Stimulated activated CD4-positive, alpha-beta T cell treated with anti-CD3 and anti-CD28 coated beads, Interleukin-4, amount 100 ng/mL, for 1 hour (primary cell): Measurements from ENCODE around the gene TSGA10.
"Not testable (repeated sequence)": the region's sequence is repeated elsewhere in the genome, so short reads cannot be mapped to it uniquely, and the experiment has no call there.

ENCODE experiments used
- DNase-seq: peaks from one replicate; pipeline ENCODE4 v3.0.0-alpha.2; 2020

Gene TSGA10

GRCh38 chr2:99154643-99155536 is at the start of gene TSGA10, which contains the start of gene LIPT1:
Gene TSGA10, minus strand, starts transcription at chr2:99154942. Its CDS starts 45,503 bp downstream, at chr2:99109439.
Gene LIPT1, plus strand, starts transcription at chr2:99154967. Its CDS starts 6,991 bp downstream, at chr2:99161958.
- peak; percentile 91 for DNase-seq

DNA sequence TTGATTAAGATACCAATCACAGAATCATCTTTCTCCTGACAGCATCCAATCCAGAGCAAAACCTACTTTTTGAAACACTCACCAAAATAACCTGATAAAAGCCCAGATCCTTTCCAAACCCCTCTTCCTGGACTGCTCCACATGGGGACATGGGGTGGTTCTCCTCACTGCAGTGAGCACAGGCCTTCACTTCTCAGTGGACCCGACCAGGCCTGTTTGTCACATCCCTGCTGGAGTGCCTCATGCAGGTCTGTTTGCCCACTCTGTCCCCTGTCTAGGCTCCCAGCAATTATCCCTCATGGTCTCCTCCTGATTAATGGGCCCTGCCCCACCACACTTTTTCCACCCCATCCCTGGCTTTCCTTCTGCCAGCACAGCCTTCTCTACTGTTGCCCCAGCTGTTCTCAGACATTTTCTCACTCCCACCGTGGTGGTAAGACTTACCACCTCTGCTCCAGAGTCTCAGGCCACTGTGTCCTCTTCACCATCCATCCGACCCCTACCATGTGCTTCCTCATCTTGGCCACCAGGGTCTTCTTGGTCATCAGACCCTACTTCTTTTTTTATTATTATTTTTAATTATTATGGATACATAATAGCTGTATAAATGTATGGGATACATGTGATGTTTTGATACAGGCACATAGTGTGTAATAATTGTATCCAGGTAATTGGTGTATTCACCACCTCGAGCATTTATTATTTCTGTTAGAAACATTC is 47.4 kb upstream of the TSGA10 start:
- DNase-seq, result no peak

- no peak for DNase-seq
Measured at GRCh38 chr2:99200076-99200800, 45.5 kb upstream of the TSGA10 start.

DNA sequence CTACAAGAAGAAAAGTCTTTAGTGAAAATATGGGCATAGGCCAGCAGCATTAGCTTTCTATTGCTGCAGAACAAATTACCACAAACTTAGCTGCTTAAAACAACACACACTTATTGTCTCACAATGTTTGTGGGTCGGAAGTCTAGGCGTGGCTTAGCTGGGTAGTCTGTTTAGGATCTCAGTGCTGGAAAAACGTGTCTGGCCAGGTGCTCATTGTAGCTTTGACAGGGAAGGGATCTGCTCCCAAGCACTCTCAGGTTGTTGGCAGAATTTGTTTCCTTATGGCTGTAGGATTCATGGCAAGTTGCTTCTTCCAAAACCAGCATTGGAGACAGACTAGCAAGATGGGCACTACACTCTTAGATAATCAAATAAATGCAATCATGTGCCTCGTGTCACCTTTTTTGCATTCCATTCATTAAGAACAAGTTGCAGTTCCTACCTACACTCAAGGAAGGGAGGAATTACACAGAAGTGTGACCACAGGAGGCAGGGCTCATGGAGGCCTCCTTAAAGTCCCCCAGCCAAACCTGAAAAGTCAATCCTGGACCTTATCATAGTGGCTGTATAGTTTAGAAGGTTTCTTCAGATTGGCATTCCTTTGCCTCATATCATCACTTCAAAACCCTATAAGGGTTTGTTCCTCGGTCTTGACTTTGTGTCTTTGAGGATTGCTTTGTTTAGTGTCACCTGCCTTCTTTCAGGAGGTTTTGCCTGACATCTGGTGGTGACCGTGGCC is 43.5 kb upstream of the TSGA10 start:
- no peak for DNase-seq

- DNase-seq, result not testable (repeated sequence)
Measured at GRCh38 chr2:99192364-99192763, 37.6 kb upstream of the TSGA10 start.

DNA sequence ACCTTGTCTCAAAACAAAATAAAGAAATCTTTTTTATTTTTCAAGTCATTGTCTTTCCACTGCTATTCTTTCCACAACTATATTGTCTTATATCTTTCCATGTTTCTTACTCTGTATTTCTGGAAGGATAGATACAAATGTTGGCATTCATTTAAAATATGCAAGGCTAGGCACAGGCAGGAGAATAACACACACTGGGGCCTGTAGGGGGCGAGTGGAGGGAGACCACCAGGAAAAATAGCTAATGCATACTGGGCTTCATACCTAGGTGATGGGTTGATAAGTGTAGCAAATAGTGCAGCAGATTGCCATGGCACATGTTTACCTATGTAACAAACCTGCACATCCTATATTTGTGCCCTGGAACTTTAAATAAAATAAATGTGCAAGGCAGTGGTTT is 35.8 kb upstream of the TSGA10 start:
- DNase-seq, result no peak

- DNase-seq, result no peak
Measured at GRCh38 chr2:99188357-99188756, 33.6 kb upstream of the TSGA10 start.

DNA sequence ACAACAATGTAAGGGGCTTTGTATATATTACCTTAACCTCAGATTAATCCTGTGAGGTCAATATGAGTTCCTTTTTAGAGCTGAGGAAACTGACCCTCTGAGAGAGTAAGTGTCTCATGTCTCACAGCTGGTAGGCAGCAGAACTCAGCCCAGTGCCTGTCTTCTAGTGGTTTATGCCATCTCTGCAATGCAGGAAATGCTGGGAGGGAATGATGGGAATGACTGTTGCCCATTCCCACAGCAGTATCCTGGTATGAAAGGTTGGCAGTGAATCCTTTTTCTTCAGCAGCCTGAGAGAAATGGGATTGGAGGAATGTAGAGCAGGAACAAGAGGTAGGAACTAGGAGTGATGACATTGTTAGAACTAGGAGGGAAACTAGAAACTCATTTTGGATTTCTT is 32.3 kb upstream of the TSGA10 start:
- no peak for DNase-seq

DNA sequence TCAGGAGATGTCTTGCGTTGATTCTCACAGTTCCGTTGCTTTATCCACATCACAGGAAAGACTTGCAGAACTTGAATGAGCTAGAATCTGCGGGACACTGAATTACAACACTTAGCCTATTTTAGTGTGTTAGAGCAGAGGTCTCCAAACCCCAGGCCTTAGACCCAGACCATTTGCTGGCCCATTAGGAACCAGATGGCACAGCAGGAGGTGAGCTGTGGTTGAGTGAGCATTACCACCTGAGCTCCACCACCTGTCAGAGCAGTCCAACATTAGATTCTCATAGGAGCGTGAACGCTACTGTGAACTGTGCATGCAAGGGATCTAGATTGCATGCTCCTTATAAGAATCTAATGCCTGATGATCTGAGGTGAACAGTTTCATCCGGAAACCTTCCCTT is 30.1 kb upstream of the TSGA10 start:
- DNase-seq, result no peak

GRCh38 chr2:99183025-99183424 is 28.3 kb upstream of the TSGA10 start:
- no peak for DNase-seq

DNA sequence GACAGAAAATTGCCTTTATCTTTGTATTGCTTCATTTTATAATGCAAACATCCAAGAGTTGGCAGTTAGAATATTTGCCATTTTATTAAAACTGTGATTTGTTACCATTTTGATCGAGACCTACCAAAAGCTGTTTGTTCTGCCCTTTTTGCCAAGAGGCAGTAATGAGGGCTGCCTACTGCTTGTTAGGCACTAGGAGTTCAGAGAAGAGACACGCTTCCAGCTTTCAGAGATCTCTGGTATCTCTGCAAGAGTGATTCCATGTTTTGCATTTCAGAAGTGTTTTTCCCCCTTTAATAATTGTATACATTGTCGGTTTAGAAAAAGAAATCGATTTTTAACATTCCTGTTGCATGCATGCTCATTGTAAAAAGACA is 26.9 kb upstream of the TSGA10 start:
- no peak for DNase-seq

DNA sequence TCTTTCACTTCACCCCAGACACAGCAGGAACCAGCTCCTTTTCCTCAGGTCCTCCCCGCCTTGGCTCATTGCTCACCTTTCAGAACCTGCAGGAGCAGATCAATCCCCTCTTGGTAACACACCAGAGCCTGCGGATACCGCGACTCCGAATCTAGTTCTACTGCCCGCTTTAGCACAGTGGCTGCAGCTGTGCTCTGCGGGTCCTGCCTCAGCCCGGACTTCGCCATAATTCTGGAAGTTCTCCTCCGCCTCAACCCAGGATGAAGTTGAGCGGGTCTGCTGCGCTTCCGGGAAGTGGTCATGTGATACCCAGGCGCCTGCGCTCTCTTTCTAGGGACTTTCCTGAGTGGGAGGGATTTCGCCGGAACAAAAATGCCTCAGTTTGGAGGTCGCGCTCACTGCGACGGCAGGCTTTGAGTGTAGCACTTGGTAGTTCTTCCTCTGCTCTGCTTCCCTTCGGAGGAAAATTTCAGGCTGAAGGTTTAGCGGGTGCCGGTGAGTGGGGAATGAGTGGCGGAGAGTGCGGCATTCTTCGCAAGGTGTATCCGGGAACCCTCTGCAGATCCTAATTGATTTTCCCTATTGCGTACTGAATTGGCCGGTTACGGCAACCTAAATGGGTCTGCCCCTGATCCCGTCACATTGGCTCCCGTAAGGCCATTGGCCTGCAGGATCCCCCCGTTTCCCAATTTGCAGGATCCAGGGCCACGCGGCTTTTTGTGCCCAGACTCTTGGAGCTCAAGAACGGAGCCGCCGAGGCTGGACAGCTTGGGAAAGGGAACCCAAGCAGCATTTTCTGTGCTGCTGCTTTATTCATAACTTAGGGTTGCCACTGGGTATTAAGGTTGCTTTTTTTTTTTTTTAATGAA is 26.2 kb upstream of the TSGA10 start, which contains the start of the genes MITD1 and MRPL30:
MITD1 (minus strand) TSS at position 304 of the 869 bp plus-strand sequence; CDS start at position 227, 77 bp downstream.
MRPL30 (plus strand) TSS at position 430 of the 869 bp plus-strand sequence. CDS start 5,020 bp downstream, outside the sequence.
- DNase-seq, result peak; percentile 83

DNA sequence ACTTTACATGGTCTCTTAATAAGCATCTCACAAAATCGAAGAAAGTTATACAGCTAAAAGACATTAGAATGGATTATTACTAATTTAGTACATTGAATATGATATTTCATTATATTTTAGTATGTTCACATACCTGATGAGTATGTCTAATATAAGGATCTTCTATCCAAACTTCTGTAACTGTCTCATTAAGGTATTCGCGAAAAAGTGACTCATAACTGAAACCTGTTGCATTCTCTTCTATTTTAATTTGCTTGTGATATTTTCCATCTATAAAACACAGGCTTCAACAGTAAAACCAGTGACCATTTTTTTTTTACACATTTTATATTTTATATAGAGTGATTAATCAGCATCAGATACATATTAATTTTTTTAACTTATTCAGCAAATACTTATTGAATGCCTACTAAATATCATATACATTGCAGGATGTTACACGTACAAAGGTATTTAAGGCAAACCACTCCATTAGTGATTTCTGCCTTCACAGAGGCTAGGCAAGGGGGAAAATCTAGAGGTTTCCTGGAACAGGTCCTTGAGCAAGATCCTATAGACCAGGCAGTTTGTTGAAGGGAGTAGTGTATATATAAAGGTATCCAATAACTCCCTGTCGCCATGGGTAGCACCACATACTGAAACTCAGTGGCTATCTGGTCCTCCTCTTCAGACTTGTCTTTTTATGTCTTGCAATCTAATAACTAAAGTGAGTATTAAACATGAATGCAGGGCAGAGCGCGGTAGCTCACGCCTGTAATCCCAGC is 16.8 kb upstream of the TSGA10 start:
- DNase-seq, result no peak

GRCh38 chr2:99169534-99169933 is 14.8 kb upstream of the TSGA10 start:
- no peak for DNase-seq

DNA sequence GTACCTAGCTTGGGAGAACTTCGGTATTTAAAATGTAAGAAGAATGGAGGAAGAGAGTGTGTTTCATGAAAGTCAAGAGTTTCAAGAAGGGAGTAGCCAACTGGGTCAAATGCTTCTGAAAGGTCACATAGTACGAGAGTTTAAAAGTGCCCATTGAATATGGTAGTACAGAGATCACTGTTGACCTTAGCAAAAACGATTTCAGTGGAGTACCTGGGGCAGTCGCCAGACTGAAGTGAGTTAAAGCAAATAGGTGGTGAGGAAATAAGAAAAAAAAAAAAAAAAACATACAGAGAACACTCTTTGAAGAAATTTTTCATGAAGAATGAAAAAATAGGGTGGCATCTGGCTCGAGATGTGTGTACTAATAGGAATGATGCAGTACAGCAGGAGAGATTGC is 11.5 kb upstream of the TSGA10 start:
- no peak for DNase-seq

DNA sequence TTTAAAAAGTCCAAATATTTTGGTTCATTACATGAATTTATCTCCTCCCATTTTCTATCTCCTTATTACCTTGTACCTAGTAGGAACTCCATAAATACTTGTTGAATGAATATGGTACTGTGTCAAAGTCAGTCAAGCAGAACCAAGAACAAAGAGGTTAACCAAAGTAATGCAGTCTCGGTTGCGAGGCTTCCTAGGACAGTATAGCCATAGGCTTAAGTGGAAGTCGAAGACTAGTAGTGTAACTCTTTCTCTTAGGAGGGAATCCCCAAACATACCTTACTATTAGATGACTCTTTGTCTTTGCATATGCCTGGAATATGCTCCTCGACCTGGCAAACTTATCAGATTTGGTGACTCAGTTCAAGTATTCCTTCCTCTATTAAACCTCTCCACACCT is 4.9 kb upstream of the TSGA10 start:
- no peak for DNase-seq

- DNase-seq, result no peak
Measured at GRCh38 chr2:99158599-99158998, 3.9 kb upstream of the TSGA10 start.

GRCh38 chr2:99156891-99157290 is 2.1 kb upstream of the TSGA10 start:
- no peak for DNase-seq

GRCh38 chr2:99153921-99154604 is 679 bp downstream of the TSGA10 start:
- DNase-seq, result no peak
